Body of pancreas (tissue), 4 donors: ENCODE measurements around the gene HTR3B. TPM values are rescaled to one million over a fixed set of nuclear protein-coding genes. Genes with fewer than 3 reads are reported as not detected.

Source experiments
- ATAC-seq: fragments of 150-250 bp; one replicate; pipeline ENCODE4 v1.9.1; 2016
- DNase-seq, 4 donors: peaks; one replicate each; pipeline ENCODE4 v3.0.0-alpha.2; 2019
- H3K27ac ChIP-seq, 4 donors: fragments of 200-600 bp; sonication (generic); 1 replicate in 3 of 4; 2 replicates in 1 of 4; pipeline versions ENCODE4 v1.5.1 to v1.6.1; 2016 to 2019; ENCODE audit warnings: mild to moderate bottlenecking in 1 of 4, mixed read lengths in 1 of 4, moderate library complexity in 1 of 4
- H3K27me3 ChIP-seq, 2 donors: fragments of 200-600 bp; sonication (generic); one replicate each; pipeline ENCODE4 v1.6.0; 2016; ENCODE audit warnings: mild to moderate bottlenecking in 1 of 2
- H3K36me3 ChIP-seq, 2 donors: fragments of 200-600 bp; sonication (generic); replicated peaks in 1 of 2; 2 replicates each; pipeline ENCODE4 v1.5.1; 2016; ENCODE audit warnings: low read depth in 2 of 2; ENCODE audit not compliant: insufficient read depth in 1 of 2
- H3K4me1 ChIP-seq: fragments of 200-600 bp; sonication (generic); one replicate; pipeline ENCODE4 v1.6.0; 2016
- H3K4me3 ChIP-seq, 2 donors: fragments of 200-600 bp; sonication (generic); 1 replicate in 1 of 2; 2 replicates in 1 of 2; pipeline ENCODE4 v1.5.1; 2016 to 2019
- H3K9me3 ChIP-seq, 3 donors: fragments of 200-600 bp; sonication (generic); 1 replicate in 2 of 3; 2 replicates in 1 of 3; pipeline ENCODE4 v1.5.1; 2016
- POLR2A ChIP-seq, 3 donors: fragments of 450-650 bp; IDR thresholded peaks; one replicate each; pipeline ENCODE4 v1.6.1; 2016; ENCODE audit warnings: antibody characterized with exemption in 3 of 3, mild to moderate bottlenecking in 2 of 3
- WGBS, 2 donors: methylation state at CpG; one replicate each; pipeline ENCODE4 v1.1.5; 2017; 5-methylcytosine and 5-hydroxymethylcytosine counted together
- intact Hi-C: fragments of 100-400 bp; cut with DNase I; formaldehyde crosslinking; loops from one replicate; pipeline ENCODE4 v1.15.1; 2023
- total RNA-seq, 2 donors: library from RNA; depleted of rRNA; stranded (reverse); fragments of >200 nt; gene quantifications; one replicate each; pipeline ENCODE4 v1.1.0, GENCODE V29; 2016
- TF ChIP-seq, protein P1 (sequence below), 7 experiments: fragments of 450-650 bp in 4 of 7; fragments of 200-600 bp in 3 of 7; sonication (generic) in 3 of 7; IDR thresholded peaks; one replicate each; pipeline ENCODE4 v1.5.1; 2016 to 2019; ENCODE audit warnings: antibody characterized with exemption in 7 of 7

HTR3B gene
- total RNA-seq, 2 donors from 2014 or later: not detected

DNA sequence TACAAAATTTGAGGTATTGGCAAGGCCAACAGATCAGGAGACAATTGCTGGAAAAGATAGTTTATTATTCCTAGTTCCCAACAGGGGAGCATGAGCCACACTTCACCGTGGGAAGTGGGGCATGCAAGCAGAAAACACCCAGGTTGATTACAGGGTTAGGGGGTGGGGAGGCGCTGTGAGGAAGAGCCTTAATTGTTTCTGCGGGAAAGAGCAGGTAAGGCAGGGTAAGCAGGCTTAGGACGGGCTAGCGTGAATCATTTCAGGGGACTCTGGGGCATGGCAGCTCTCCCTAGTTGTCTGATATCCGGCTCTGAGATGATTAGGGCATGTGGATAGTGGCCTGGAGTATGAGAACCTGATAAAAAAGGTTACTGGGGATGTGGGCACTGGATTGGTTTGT, 49.6 kb downstream of the HTR3B start:
- Histone ChIP-seq H3K36me3 (no peaks in the 10 kb centered on the region), H3K9me3 (no peaks in the 10 kb centered on the region), H3K4me3 (no peak overlapping the region), H3K27ac (no peak overlapping the region), H3K4me1 (no peaks in the 10 kb centered on the region), H3K27me3 (no peaks in the 10 kb centered on the region)
- DNase-seq (no peak), ATAC-seq (no peak)
- intact Hi-C loops: no loop called here
- TF ChIP-seq POLR2A (IDR thresholded peaks at IDR 0.05): no peak
- TF ChIP-seq, protein P1, sequence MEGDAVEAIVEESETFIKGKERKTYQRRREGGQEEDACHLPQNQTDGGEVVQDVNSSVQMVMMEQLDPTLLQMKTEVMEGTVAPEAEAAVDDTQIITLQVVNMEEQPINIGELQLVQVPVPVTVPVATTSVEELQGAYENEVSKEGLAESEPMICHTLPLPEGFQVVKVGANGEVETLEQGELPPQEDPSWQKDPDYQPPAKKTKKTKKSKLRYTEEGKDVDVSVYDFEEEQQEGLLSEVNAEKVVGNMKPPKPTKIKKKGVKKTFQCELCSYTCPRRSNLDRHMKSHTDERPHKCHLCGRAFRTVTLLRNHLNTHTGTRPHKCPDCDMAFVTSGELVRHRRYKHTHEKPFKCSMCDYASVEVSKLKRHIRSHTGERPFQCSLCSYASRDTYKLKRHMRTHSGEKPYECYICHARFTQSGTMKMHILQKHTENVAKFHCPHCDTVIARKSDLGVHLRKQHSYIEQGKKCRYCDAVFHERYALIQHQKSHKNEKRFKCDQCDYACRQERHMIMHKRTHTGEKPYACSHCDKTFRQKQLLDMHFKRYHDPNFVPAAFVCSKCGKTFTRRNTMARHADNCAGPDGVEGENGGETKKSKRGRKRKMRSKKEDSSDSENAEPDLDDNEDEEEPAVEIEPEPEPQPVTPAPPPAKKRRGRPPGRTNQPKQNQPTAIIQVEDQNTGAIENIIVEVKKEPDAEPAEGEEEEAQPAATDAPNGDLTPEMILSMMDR (IDR thresholded peaks at IDR 0.05): no peak
- 60 to 66% methylated on average over 6 of the region's 6 CpGs for WGBS, 2 donors

DNA sequence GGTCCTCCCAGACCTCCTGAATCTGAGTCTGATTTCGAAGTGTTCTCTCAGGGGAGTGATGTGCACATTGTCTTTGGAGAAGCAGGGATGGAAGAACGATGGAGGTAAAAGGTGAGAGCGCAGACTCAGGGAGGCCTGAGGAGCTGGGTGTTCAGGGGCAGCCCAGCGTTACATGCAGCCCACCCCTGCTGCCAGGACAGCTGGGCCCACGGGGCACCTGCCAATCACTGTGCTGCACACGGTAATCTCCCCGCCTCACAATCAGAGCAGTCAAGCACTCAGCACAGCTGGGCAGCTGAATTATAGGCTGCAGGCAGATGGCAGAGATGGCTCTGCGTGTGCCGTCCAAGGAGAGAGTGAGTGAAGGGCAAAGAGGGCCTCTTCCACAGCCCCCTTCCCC, 52.4 kb downstream of the HTR3B start:
- intact Hi-C loops: no loop called here
- H3K4me3 ChIP-seq: no peak overlapping the region
- H3K36me3 ChIP-seq: no peaks in the 10 kb centered on the region
- TF ChIP-seq, protein P1 (IDR thresholded peaks at IDR 0.05): no peak
- no peak for TF ChIP-seq POLR2A (IDR thresholded peaks at IDR 0.05)
- H3K4me1 ChIP-seq: no peaks in the 10 kb centered on the region
- ATAC-seq (no peak), DNase-seq (no peak)
- no peak overlapping the region for H3K27ac ChIP-seq
- no peaks in the 10 kb centered on the region for H3K9me3 ChIP-seq
- H3K27me3 ChIP-seq: no peaks in the 10 kb centered on the region
- WGBS, 2 donors: 58 to 66% methylated on average over 6 to 9 of the region's 9 CpGs

DNA sequence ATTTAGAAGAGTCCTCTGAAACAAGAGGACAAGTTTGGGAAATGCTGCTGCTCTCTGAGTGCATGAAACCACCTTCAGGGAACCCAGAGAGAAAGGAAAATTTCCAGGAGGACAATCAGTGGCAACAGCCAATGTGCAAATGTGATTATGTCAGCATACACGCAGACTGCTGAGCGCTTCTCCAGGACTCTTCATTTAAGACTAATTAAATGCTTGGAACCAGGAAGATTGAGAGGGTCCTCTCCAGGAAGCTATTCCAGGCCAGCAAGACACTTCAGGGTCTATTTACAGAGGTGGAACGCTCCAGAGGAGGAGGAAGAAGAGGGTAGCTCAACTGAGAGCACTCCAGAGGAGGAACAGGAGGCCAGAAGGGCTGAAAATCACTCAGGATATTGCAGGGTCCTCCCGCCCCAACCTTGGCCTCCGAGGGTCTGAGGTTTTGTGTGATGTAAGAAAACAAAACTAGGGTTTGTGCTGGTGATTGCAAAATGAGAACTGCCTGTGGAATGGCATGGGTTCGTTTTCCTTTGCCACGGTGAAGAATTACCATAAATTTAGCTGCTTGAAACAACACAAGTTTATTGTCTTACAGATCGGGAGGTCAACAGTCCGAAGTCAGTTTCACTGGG, 56.2 kb downstream of the HTR3B start:
- 56 to 70% methylated on average over 9 of the region's 9 CpGs for WGBS, 2 donors
- Histone ChIP-seq H3K4me3 (no peak overlapping the region), H3K9me3 (no peaks in the 10 kb centered on the region), H3K27ac (no peak overlapping the region), H3K27me3 (no peaks in the 10 kb centered on the region), H3K4me1 (no peaks in the 10 kb centered on the region), H3K36me3 (no peaks in the 10 kb centered on the region)
- no peak for ATAC-seq
- DNase-seq: no peak
- intact Hi-C loops: no loop called here
- TF ChIP-seq, protein P1 (IDR thresholded peaks at IDR 0.05): no peak
- no peak for TF ChIP-seq POLR2A (IDR thresholded peaks at IDR 0.05)

DNA sequence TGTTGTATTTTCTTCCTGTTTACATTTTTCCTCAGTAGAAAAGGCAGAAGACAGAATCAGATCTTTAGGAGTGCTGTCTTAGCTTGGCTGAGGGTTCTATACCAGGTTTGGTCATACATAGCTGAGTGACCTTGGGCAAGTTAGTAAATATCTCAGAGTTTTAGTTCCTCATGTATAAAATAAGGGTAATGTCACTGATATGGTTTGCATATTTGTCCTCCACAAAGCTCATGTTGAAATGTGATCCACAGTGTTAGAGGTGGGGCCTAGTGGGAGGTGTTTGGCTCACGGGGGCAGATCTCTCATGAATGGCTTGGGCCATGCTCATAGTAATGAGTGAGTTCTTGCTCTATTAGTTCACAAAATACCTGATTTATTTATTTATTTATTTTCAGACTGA, 62.8 kb downstream of the HTR3B start:
- H3K4me1 ChIP-seq: no peaks in the 10 kb centered on the region
- no peaks in the 10 kb centered on the region for H3K36me3 ChIP-seq
- 65 to 69% methylated on average over 1 of the region's 1 CpG for WGBS, 2 donors
- H3K27me3 ChIP-seq: no peaks in the 10 kb centered on the region
- intact Hi-C loops: no loop called here
- no peaks in the 10 kb centered on the region for H3K9me3 ChIP-seq
- no peak overlapping the region for H3K4me3 ChIP-seq
- H3K27ac ChIP-seq: no peak overlapping the region
- TF ChIP-seq, protein P1 (IDR thresholded peaks at IDR 0.05): no peak
- TF ChIP-seq POLR2A (IDR thresholded peaks at IDR 0.05): no peak
- ATAC-seq: no peak
- no peak for DNase-seq

DNA sequence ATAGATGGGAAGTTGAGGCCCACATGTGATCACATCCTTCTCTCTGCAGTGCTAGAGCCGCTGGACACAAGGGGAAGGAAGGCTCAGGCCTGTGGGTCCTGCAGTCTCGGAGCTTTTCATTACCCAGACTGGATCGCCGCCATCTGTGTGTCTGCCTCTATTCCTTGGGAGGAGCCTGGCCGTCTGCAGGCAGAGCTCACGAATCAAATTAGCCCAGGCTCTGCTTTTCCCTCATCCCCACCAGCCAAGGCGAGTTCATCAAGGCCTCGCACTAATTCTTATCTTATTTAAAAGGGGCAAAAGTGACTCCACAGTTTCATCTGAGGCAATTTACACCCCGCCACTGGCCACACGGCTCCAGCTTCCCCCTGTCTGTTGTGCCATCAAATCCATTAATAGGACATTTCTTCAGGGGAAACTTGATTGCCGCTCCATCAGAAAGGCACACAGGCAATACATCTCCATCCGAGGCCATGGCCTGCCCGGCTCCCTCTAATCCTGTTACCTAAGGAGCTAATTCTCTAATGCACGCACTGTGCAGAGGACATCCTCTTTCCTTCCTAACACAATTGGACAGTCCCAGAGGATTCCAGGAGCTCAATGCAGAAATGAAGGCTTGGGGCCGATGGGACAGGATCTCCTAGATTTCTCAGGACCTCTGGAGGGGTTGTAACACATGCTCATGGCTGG, 67.1 kb downstream of the HTR3B start:
- Histone ChIP-seq H3K27ac (no peak overlapping the region), H3K9me3 (no peaks in the 10 kb centered on the region), H3K4me3 (no peak overlapping the region), H3K27me3 (no peaks in the 10 kb centered on the region), H3K36me3 (no peaks in the 10 kb centered on the region), H3K4me1 (peaks cover 9% of the 10 kb centered on the region)
- no peak for ATAC-seq
- intact Hi-C loops: no loop called here
- TF ChIP-seq, protein P1 (IDR thresholded peaks at IDR 0.05): no peak
- no peak for TF ChIP-seq POLR2A (IDR thresholded peaks at IDR 0.05)
- 81 to 83% methylated on average over 15 of the region's 15 CpGs for WGBS, 2 donors
- no peak for DNase-seq
